ENCODE measurements around the gene MAMDC2. TPM values are rescaled to one million over a fixed set of nuclear protein-coding genes. Genes with fewer than 3 reads are reported as not detected.
A peak's percentile ranks its signal among the peaks of the same experiment; 100 is the strongest.

Gene MAMDC2
- polyA plus RNA-seq, 2 donors = 3.3 to 7.0 TPM

- Histone ChIP-seq H3K4me1 (ENCODE audit: control insufficient read depth in 2 of 2, insufficient read depth in 2 of 2, low read length in 1 of 2) (no peaks in the 10 kb centered on the region), H3K27me3 (ENCODE audit: control insufficient read depth in 1 of 2, insufficient read depth in 2 of 2, low read length in 2 of 2) (no peaks in the 10 kb centered on the region), H3K27ac (ENCODE audit: low read depth in 2 of 2, low read length in 1 of 2) (no peak overlapping the region), H3K4me3 (ENCODE audit: low read depth in 1 of 2, low read length in 2 of 2) (no peak overlapping the region), H3K9me3 (ENCODE audit: control insufficient read depth in 2 of 2, insufficient read depth in 1 of 2, low read depth in 1 of 2, low read length in 1 of 2) (no peaks in the 10 kb centered on the region), H3K36me3 (ENCODE audit: control insufficient read depth in 2 of 2, insufficient read depth in 2 of 2, low read length in 1 of 2) (peaks cover 0 to 2% of the 10 kb centered on the region in 2 donors)
- WGBS, 2 donors = 11 to 14% methylated on average over 4 of the region's 4 CpGs
Observed at GRCh38 chr9:70111042-70111602, 67.5 kb downstream of the MAMDC2 start.

GRCh38 chr9:70111641-70112236 lies 68.1 kb downstream of the MAMDC2 start:
- Histone ChIP-seq H3K27me3 (ENCODE audit: control insufficient read depth in 1 of 2, insufficient read depth in 2 of 2, low read length in 2 of 2) (no peaks in the 10 kb centered on the region), H3K4me3 (ENCODE audit: low read depth in 1 of 2, low read length in 2 of 2) (no peak overlapping the region), H3K4me1 (ENCODE audit: control insufficient read depth in 2 of 2, insufficient read depth in 2 of 2, low read length in 1 of 2) (no peaks in the 10 kb centered on the region), H3K36me3 (ENCODE audit: control insufficient read depth in 2 of 2, insufficient read depth in 2 of 2, low read length in 1 of 2) (no peaks in the 10 kb centered on the region), H3K27ac (ENCODE audit: low read depth in 2 of 2, low read length in 1 of 2) (no peak overlapping the region), H3K9me3 (ENCODE audit: control insufficient read depth in 2 of 2, insufficient read depth in 1 of 2, low read depth in 1 of 2, low read length in 1 of 2) (no peaks in the 10 kb centered on the region)
- 65 to 73% methylated on average over 5 of the region's 5 CpGs for WGBS, 2 donors

- no peaks in the 10 kb centered on the region for H3K27me3 ChIP-seq (ENCODE audit: control insufficient read depth in 1 of 2, insufficient read depth in 2 of 2, low read length in 2 of 2)
- no peaks in the 10 kb centered on the region for H3K9me3 ChIP-seq (ENCODE audit: control insufficient read depth in 2 of 2, insufficient read depth in 1 of 2, low read depth in 1 of 2, low read length in 1 of 2)
- H3K27ac ChIP-seq (ENCODE audit: low read depth in 2 of 2, low read length in 1 of 2) = peak overlapping the region in 1 of 2 donors; percentile 7
- 90 to 98% methylated on average over 2 of the region's 2 CpGs for WGBS, 2 donors
- H3K36me3 ChIP-seq (ENCODE audit: control insufficient read depth in 2 of 2, insufficient read depth in 2 of 2, low read length in 1 of 2) = no peaks in the 10 kb centered on the region
- H3K4me3 ChIP-seq (ENCODE audit: low read depth in 1 of 2, low read length in 2 of 2) = no peak overlapping the region
- H3K4me1 ChIP-seq (ENCODE audit: control insufficient read depth in 2 of 2, insufficient read depth in 2 of 2, low read length in 1 of 2) = no peaks in the 10 kb centered on the region
Observed at GRCh38 chr9:70112981-70113380, 69.3 kb downstream of the MAMDC2 start.

GRCh38 chr9:70113403-70114022 lies 69.9 kb downstream of the MAMDC2 start:
- H3K36me3 ChIP-seq (ENCODE audit: control insufficient read depth in 2 of 2, insufficient read depth in 2 of 2, low read length in 1 of 2) = no peaks in the 10 kb centered on the region
- H3K27me3 ChIP-seq (ENCODE audit: control insufficient read depth in 1 of 2, insufficient read depth in 2 of 2, low read length in 2 of 2) = no peaks in the 10 kb centered on the region
- H3K4me1 ChIP-seq (ENCODE audit: control insufficient read depth in 2 of 2, insufficient read depth in 2 of 2, low read length in 1 of 2) = no peaks in the 10 kb centered on the region
- 65 to 77% methylated on average over 4 of the region's 4 CpGs for WGBS, 2 donors
- H3K4me3 ChIP-seq (ENCODE audit: low read depth in 1 of 2, low read length in 2 of 2) = no peak overlapping the region
- no peak overlapping the region for H3K27ac ChIP-seq (ENCODE audit: low read depth in 2 of 2, low read length in 1 of 2)
- H3K9me3 ChIP-seq (ENCODE audit: control insufficient read depth in 2 of 2, insufficient read depth in 1 of 2, low read depth in 1 of 2, low read length in 1 of 2) = no peaks in the 10 kb centered on the region

- no peak overlapping the region for H3K4me3 ChIP-seq (ENCODE audit: low read depth in 1 of 2, low read length in 2 of 2)
- H3K27ac ChIP-seq (ENCODE audit: low read depth in 2 of 2, low read length in 1 of 2) = no peak overlapping the region
- no peaks in the 10 kb centered on the region for H3K27me3 ChIP-seq (ENCODE audit: control insufficient read depth in 1 of 2, insufficient read depth in 2 of 2, low read length in 2 of 2)
- H3K36me3 ChIP-seq (ENCODE audit: control insufficient read depth in 2 of 2, insufficient read depth in 2 of 2, low read length in 1 of 2) = no peaks in the 10 kb centered on the region
- 82 to 86% methylated on average over 1 of the region's 1 CpG for WGBS, 2 donors
- no peaks in the 10 kb centered on the region for H3K4me1 ChIP-seq (ENCODE audit: control insufficient read depth in 2 of 2, insufficient read depth in 2 of 2, low read length in 1 of 2)
- H3K9me3 ChIP-seq (ENCODE audit: control insufficient read depth in 2 of 2, insufficient read depth in 1 of 2, low read depth in 1 of 2, low read length in 1 of 2) = no peaks in the 10 kb centered on the region
Observed at GRCh38 chr9:70114898-70115297, 71.2 kb downstream of the MAMDC2 start.

GRCh38 chr9:70117835-70118319 lies 74.2 kb downstream of the MAMDC2 start:
- Histone ChIP-seq H3K27ac (ENCODE audit: low read depth in 2 of 2, low read length in 1 of 2) (no peak overlapping the region), H3K4me3 (ENCODE audit: low read depth in 1 of 2, low read length in 2 of 2) (no peak overlapping the region), H3K27me3 (ENCODE audit: control insufficient read depth in 1 of 2, insufficient read depth in 2 of 2, low read length in 2 of 2) (no peaks in the 10 kb centered on the region), H3K9me3 (ENCODE audit: control insufficient read depth in 2 of 2, insufficient read depth in 1 of 2, low read depth in 1 of 2, low read length in 1 of 2) (no peaks in the 10 kb centered on the region), H3K4me1 (ENCODE audit: control insufficient read depth in 2 of 2, insufficient read depth in 2 of 2, low read length in 1 of 2) (no peaks in the 10 kb centered on the region), H3K36me3 (ENCODE audit: control insufficient read depth in 2 of 2, insufficient read depth in 2 of 2, low read length in 1 of 2) (no peaks in the 10 kb centered on the region)

- H3K4me1 ChIP-seq (ENCODE audit: control insufficient read depth in 2 of 2, insufficient read depth in 2 of 2, low read length in 1 of 2) = no peaks in the 10 kb centered on the region
- H3K27me3 ChIP-seq (ENCODE audit: control insufficient read depth in 1 of 2, insufficient read depth in 2 of 2, low read length in 2 of 2) = no peaks in the 10 kb centered on the region
- H3K4me3 ChIP-seq (ENCODE audit: low read depth in 1 of 2, low read length in 2 of 2) = no peak overlapping the region
- H3K9me3 ChIP-seq (ENCODE audit: control insufficient read depth in 2 of 2, insufficient read depth in 1 of 2, low read depth in 1 of 2, low read length in 1 of 2) = no peaks in the 10 kb centered on the region
- H3K27ac ChIP-seq (ENCODE audit: low read depth in 2 of 2, low read length in 1 of 2) = no peak overlapping the region
- H3K36me3 ChIP-seq (ENCODE audit: control insufficient read depth in 2 of 2, insufficient read depth in 2 of 2, low read length in 1 of 2) = peaks cover 0 to 3% of the 10 kb centered on the region in 2 donors
- 95 to 98% methylated on average over 2 of the region's 2 CpGs for WGBS, 2 donors
Observed at GRCh38 chr9:70119786-70120185, 76.1 kb downstream of the MAMDC2 start.

- Histone ChIP-seq H3K4me3 (ENCODE audit: low read depth in 1 of 2, low read length in 2 of 2) (no peak overlapping the region), H3K27ac (ENCODE audit: low read depth in 2 of 2, low read length in 1 of 2) (no peak overlapping the region)
- 29 to 52% methylated on average over 5 of the region's 5 CpGs for WGBS, 2 donors
Observed at GRCh38 chr9:70120834-70121510, 77.3 kb downstream of the MAMDC2 start.

GRCh38 chr9:70121818-70122436 lies 78.3 kb downstream of the MAMDC2 start:
- H3K9me3 ChIP-seq (ENCODE audit: control insufficient read depth in 2 of 2, insufficient read depth in 1 of 2, low read depth in 1 of 2, low read length in 1 of 2) = no peaks in the 10 kb centered on the region
- H3K4me3 ChIP-seq (ENCODE audit: low read depth in 1 of 2, low read length in 2 of 2) = no peak overlapping the region
- peaks cover 0 to 4% of the 10 kb centered on the region in 2 donors for H3K4me1 ChIP-seq (ENCODE audit: control insufficient read depth in 2 of 2, insufficient read depth in 2 of 2, low read length in 1 of 2)
- H3K27me3 ChIP-seq (ENCODE audit: control insufficient read depth in 1 of 2, insufficient read depth in 2 of 2, low read length in 2 of 2) = no peaks in the 10 kb centered on the region
- H3K27ac ChIP-seq (ENCODE audit: low read depth in 2 of 2, low read length in 1 of 2) = no peak overlapping the region
- 45 to 46% methylated on average over 2 of the region's 2 CpGs for WGBS, 2 donors
- peaks cover 0 to 3% of the 10 kb centered on the region in 2 donors for H3K36me3 ChIP-seq (ENCODE audit: control insufficient read depth in 2 of 2, insufficient read depth in 2 of 2, low read length in 1 of 2)

More at GRCh38 chr9:70120834-70121510, 77.3 kb downstream of the MAMDC2 start:
- Histone ChIP-seq H3K9me3 (ENCODE audit: control insufficient read depth in 2 of 2, insufficient read depth in 1 of 2, low read depth in 1 of 2, low read length in 1 of 2) (no peaks in the 10 kb centered on the region), H3K36me3 (ENCODE audit: control insufficient read depth in 2 of 2, insufficient read depth in 2 of 2, low read length in 1 of 2) (peaks cover 0 to 3% of the 10 kb centered on the region in 2 donors), H3K4me1 (ENCODE audit: control insufficient read depth in 2 of 2, insufficient read depth in 2 of 2, low read length in 1 of 2) (peaks cover 0 to 2% of the 10 kb centered on the region in 2 donors), H3K27me3 (ENCODE audit: control insufficient read depth in 1 of 2, insufficient read depth in 2 of 2, low read length in 2 of 2) (no peaks in the 10 kb centered on the region)

All from esophagus (tissue), 2 donors.